Medulla oblongata (tissue), 1 donor: ENCODE results near the gene CYP26B1.
"Not testable (repeated sequence)": the region's sequence is repeated elsewhere in the genome, so short reads cannot be mapped to it uniquely, and the experiment has no call there.

ENCODE experiments used
- DNase-seq: peaks from one replicate; pipeline ENCODE4 v3.0.0-alpha.2; 2015; ENCODE audit errors: extremely low spot score

CYP26B1 gene

DNA sequence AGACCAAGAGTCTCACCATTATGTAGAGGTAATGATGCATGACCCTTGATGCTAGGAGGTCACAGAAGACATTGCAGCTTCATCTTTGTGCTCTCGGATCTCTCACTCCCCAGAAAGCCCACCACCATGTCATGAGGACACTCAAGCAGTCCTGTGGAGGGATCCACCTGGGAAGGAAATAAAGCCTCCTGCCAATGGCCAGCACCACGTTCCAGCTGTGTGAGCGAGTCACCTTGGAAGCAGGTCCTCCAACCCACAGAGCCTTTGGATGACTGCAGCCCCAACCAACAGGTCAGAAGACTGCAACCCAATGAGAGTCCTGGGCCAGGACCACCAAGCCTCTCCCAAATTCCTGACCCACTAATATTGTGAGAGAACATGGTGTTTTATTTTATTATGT lies 38.4 kb downstream of the CYP26B1 start:
- no peak for DNase-seq

DNA sequence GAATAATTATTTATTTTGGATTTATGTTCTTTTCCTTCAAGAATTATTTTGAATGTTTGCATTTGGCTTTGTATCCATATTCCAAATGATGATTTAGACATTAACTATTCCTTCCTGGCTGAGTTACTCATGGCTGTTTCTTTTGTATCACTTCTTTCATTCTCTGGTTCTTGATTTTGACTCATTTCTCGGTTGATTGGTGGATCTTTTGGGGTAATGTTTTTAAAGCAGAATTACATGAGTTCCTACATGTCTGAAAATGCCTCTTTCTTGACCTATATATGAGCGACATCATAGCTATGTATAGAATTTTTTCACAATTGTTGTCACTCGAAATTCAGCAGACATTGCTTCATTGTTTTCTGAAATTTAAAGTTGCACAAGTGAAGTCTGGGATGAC lies 39.5 kb downstream of the CYP26B1 start:
- DNase-seq: no peak

- DNase-seq: no peak
Observed at GRCh38 chr2:72106978-72107377, 40.7 kb downstream of the CYP26B1 start.

DNA sequence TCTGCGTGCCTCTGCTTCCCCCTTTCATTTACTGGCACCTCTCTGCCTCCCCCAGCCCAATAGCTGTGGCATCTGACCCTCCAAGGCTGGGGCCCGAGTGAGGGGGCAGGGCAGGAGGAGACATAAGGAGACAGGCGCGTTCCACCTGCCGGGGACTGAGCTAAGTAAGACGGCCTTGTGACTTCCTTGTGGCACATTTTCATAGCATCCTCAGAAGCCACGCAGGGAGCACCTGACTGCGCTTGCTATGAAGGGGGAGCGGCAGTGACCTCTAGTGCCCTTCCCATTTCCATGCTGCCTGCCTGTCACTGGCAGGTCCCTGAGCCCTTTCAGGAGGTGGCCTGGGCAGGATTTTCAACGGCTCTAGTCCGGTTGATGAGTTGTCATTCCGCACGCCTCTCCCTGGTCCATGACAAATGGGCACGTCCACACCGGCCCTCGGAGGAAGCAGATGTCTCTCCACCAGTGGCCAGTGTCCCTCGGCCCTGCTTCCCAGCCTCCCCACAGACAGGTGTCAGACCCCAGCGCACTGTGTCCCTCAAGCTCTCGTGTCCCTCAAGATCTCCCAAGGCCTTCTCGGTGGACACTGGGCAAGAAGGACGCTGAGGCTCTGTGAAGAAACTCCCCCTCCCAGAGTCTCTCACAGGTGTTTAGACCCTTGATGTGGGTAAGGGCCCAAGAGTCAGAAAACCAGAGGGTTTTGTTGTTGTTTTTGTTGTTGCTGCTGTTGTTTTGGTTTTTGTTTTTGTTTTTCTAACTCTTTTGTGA lies 42.7 kb downstream of the CYP26B1 start:
- no peak for DNase-seq

GRCh38 chr2:72103690-72104089 lies 44.0 kb downstream of the CYP26B1 start:
- DNase-seq: no peak

GRCh38 chr2:72103161-72103560 lies 44.5 kb downstream of the CYP26B1 start:
- no peak for DNase-seq

GRCh38 chr2:72098935-72099334 lies 48.7 kb downstream of the CYP26B1 start:
- DNase-seq: no peak

DNA sequence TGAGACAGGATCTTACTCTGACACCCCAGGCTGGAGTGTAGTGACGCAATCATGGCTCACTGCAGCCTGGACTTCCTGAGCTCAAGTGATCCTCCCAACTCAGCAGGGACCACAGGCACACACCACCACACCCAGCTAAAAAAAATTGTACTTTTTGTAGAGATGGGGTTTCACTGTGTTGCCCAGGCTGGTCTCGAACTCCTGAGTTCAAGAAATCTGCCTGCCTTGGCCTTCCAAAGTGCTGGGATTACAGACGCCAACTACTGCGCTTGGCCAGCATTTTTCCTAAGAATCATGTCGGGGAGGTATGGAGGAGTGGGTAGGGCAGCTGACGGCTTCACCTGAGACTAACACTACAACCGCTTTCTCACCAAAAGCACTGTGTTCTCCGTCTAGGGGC lies 50.4 kb downstream of the CYP26B1 start:
- DNase-seq: no peak

- no peak for DNase-seq
Observed at GRCh38 chr2:72096181-72096580, 51.5 kb downstream of the CYP26B1 start.

DNA sequence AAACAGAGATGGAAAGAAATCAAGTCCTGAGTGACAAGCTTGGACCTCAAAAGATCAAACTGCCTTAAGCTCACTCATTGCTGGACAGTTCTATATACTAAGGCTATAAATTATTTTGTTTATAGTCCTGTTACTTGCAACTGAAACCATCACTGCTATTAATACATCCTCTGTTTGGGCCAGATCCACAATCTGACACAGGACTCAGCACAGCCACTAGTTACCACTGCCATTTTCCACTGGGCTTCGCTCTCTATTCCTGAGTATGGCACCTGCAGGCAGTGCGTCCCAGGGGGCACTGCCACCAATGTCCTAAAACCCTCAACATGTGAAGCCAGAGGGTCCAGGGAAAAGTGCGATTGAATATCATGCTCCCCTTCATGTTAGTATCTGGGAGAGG lies 52.3 kb downstream of the CYP26B1 start:
- DNase-seq: no peak

DNA sequence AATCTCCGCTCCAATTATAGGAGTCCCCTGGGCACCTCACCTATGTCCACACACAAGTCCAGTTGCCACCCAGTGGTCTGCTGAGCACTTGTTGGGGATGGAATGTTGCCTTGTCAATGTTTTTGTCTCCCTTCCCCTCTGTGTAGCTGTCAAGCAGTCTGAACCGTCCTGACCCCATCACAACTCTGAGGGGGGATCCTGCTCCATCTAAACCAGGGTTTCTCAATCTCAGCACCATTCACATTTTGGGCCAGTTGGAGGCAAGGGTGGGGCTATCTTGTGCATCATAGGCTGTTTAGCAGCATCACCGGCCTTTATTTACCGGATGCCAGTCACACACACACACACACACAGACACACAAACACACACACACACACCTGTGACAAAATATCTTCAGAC lies 53.0 kb downstream of the CYP26B1 start:
- no peak for DNase-seq

DNA sequence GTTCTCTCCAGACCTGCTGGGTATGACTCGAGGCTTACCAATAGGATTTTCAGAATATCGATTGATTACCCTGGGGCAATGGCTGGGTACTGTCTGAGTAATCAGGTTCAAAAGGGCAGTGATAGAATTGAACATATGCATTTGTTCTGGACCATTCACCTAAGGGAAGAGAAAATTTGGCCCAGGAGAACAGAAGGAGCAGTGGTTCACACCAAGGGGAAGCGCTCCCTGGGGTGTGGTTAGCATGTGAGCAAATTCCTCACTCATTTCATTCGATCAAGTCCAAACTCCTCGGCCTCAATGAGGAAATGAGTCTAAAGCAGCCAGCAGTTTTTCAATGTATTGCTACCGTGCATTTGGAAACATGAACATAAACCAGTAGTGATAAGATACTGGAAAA lies 55.6 kb downstream of the CYP26B1 start:
- DNase-seq: no peak

DNA sequence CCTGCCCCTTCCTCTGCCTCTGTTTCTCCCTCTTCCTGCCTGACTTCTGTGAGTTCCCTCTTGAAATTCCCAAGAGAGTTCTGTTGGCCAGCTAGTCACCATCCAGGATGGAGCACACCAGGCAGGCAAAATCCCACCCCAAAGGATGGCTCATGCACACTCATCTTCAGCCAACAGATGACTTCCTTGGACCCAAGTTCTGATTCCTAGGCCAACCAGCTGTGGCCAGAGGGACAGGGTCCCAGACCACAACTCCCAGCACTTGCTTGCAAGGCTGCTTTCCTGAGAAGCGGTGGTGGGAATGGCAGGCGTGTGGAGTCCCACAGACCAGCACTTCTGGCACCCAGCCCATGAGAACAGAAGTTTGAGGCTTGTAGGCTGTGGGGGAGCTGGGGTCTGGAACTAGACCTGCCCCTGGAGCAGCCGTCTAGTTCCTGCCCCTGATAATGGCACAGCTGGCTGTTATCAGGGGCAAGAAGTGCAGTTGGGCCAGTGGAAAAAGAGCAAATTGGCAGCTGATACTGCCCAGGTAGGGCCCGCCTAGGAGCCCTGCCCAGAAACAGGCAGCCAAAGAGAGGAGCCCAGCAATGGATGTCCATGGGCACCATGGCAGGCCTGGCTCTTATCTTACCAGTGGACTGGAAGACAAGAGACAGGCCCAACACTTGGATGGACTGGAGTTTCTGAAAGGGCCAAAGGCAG lies 56.7 kb downstream of the CYP26B1 start:
- no peak for DNase-seq

GRCh38 chr2:72090271-72090720 lies 57.4 kb downstream of the CYP26B1 start:
- no peak for DNase-seq

DNA sequence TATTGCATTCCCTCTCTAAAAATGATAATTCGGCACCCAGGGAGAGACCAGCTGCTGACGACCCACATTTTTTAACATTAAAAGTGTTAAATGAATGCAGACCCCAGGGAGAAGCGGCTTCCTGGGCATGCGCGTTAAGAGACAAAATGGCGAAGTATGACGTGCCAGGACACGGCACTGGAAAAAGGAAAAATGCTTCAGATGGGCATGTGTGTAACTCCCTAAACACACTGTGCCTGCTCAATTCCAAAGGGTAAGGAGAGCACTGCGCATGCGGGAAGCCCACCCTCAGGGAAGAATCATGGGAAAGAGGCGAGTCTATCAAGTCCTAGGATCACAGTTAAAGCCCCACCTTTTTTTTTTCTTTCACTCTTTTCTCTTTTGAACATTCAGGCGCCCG lies 58.1 kb downstream of the CYP26B1 start:
- DNase-seq: no peak

DNA sequence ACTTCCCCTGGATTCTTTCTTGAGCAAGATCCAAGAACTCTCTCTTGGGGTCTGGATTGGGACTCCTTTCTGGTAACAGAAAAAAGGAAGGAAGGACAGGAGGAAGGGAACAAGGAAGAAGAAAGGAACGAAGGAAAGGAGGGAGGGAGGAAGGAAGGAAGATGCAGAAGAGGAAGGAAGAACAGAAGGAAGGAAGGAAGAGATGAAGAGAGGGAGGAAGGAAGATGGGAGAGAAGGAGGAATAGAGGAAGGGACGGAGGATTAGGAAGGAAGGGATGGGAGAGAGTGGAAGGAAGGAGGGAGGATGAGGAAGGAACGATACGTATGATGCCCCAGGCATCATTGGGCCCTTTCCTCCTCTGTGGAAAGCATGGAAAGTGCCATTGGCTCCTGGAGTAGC lies 58.6 kb downstream of the CYP26B1 start:
- DNase-seq: no peak

- not testable (repeated sequence) for DNase-seq
Observed at GRCh38 chr2:72086871-72087633, 60.6 kb downstream of the CYP26B1 start.

- DNase-seq: no peak
Observed at GRCh38 chr2:72085513-72085912, 62.1 kb downstream of the CYP26B1 start.

- no peak for DNase-seq
Observed at GRCh38 chr2:72085036-72085435, 62.6 kb downstream of the CYP26B1 start.

DNA sequence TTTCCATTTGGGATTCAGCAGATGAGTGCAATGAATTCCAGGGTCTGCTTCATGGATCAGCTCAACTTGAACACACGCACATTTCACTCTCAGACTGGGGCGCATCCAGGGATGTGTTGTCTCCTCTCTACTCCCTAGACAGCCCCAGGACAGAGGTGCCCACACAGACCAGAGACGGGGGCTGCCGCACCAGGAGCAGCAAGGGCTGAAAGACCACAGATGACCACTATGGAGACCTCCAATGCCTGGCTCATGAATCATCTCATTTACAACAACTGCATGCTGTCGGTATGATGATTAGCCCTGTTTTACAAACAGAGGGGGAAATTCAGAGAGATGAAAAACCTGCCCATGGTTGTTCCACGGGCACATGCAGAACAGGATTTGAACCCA lies 63.1 kb downstream of the CYP26B1 start:
- DNase-seq: no peak

- no peak for DNase-seq
Observed at GRCh38 chr2:72083751-72084583, 63.7 kb downstream of the CYP26B1 start.

DNA sequence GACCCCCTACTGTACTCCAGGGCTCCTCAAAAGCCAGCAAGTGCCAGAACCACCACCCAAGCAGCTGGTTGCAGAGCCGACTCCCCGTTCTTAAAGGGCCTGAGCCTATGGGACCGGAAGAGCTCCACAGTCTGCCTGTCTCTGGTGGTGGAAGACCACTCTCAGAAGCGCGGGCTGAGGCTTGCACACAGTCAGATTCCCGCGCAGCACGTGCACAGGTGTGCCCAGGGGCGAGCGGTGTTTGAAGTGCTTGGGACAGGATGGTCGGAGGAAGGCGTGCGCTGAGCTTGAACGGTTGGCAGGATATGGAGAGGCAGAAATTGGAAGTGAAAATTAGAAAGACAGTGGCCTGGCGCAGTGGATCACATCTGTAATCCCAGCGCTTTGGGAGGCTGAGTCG lies 64.8 kb downstream of the CYP26B1 start:
- DNase-seq: no peak
